GM15510 (cell line): Measurements from ENCODE around the gene TACC3.

Experiments used
- POLR2A ChIP-seq: IDR thresholded peaks from 3 replicates; pipeline ENCODE4 v1.6.1; 2011; ENCODE audit warnings: borderline replicate concordance; ENCODE audit not compliant: insufficient read length; ENCODE audit errors: extremely low read depth

TACC3 gene

GRCh38 chr4:1764670-1765069, 43.3 kb downstream of the TACC3 start:
- no peak for TF ChIP-seq POLR2A

- no peak for TF ChIP-seq POLR2A
Observed at GRCh38 chr4:1765409-1766072, 44.2 kb downstream of the TACC3 start.

- no peak for TF ChIP-seq POLR2A
Observed at GRCh38 chr4:1766106-1767060, 45.1 kb downstream of the TACC3 start.

- no peak for TF ChIP-seq POLR2A
Observed at GRCh38 chr4:1767061-1767769, 45.9 kb downstream of the TACC3 start.

- TF ChIP-seq POLR2A, result no peak
Observed at GRCh38 chr4:1767770-1768366, 46.5 kb downstream of the TACC3 start.

GRCh38 chr4:1768367-1769034, 47.2 kb downstream of the TACC3 start:
- no peak for TF ChIP-seq POLR2A

- TF ChIP-seq POLR2A, result no peak
Observed at GRCh38 chr4:1769692-1770091, 48.4 kb downstream of the TACC3 start.

- TF ChIP-seq POLR2A, result no peak
Observed at GRCh38 chr4:1770245-1770644, 48.9 kb downstream of the TACC3 start.

GRCh38 chr4:1770791-1771231, 49.5 kb downstream of the TACC3 start:
- no peak for TF ChIP-seq POLR2A

GRCh38 chr4:1771555-1772305, 50.4 kb downstream of the TACC3 start:
- no peak for TF ChIP-seq POLR2A

- no peak for TF ChIP-seq POLR2A
Observed at GRCh38 chr4:1772853-1773538, 51.7 kb downstream of the TACC3 start.

- TF ChIP-seq POLR2A, result no peak
Observed at GRCh38 chr4:1773754-1774153, 52.4 kb downstream of the TACC3 start.
